ENCODE measurements around the gene OSBPL8. TPM values are rescaled to one million over a fixed set of nuclear protein-coding genes. Genes with fewer than 3 reads are reported as not detected.
"Not testable (repeated sequence)": the region's sequence is repeated elsewhere in the genome, so short reads cannot be mapped to it uniquely, and the experiment has no call there.

Gene OSBPL8
- total RNA-seq, 2 donors from 2014 or later = 25.9 to 32.8 TPM

DNA sequence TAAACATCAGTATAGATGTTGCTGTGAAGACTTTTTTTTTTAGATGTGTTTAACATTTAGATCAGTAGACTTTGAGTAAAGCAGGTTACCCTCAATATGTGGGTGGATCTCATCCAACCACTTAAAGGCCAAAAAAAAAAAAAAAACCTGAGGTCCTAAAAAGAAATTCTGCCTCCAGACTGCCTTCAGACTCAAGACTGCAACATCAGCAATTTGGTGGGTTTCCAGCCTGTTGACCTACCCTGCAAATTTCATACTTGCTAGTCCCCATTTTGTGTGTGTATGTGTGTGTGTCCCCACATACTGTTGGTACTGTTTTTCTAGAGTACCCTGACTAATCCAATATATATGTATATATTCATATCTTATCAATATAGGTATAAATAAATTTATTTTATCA is 55.6 kb downstream of the OSBPL8 start:
- H3K4me1 ChIP-seq = no peaks in the 10 kb centered on the region
- no peak for DNase-seq
- no peak overlapping the region for H3K4me3 ChIP-seq
- H3K9me3 ChIP-seq = no peaks in the 10 kb centered on the region
- H3K27ac ChIP-seq = no peak overlapping the region
- TF ChIP-seq, protein P1, sequence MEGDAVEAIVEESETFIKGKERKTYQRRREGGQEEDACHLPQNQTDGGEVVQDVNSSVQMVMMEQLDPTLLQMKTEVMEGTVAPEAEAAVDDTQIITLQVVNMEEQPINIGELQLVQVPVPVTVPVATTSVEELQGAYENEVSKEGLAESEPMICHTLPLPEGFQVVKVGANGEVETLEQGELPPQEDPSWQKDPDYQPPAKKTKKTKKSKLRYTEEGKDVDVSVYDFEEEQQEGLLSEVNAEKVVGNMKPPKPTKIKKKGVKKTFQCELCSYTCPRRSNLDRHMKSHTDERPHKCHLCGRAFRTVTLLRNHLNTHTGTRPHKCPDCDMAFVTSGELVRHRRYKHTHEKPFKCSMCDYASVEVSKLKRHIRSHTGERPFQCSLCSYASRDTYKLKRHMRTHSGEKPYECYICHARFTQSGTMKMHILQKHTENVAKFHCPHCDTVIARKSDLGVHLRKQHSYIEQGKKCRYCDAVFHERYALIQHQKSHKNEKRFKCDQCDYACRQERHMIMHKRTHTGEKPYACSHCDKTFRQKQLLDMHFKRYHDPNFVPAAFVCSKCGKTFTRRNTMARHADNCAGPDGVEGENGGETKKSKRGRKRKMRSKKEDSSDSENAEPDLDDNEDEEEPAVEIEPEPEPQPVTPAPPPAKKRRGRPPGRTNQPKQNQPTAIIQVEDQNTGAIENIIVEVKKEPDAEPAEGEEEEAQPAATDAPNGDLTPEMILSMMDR (IDR thresholded peaks at IDR 0.05) = no peak
- H3K9ac ChIP-seq (ENCODE audit: low read depth in 2 of 2, low read length in 2 of 2) = no peak overlapping the region
- no peaks in the 10 kb centered on the region for H3K27me3 ChIP-seq
- intact Hi-C loops (cut with DNase I) = no loop called here
- no peaks in the 10 kb centered on the region for H3K36me3 ChIP-seq

- no peaks in the 10 kb centered on the region for H3K36me3 ChIP-seq
- no peaks in the 10 kb centered on the region for H3K4me1 ChIP-seq
- intact Hi-C loops (cut with DNase I) = no loop called here
- no peak for DNase-seq
- TF ChIP-seq, protein P1 (IDR thresholded peaks at IDR 0.05) = no peak
- no peak overlapping the region for H3K9ac ChIP-seq (ENCODE audit: low read depth in 2 of 2, low read length in 2 of 2)
- H3K9me3 ChIP-seq = no peaks in the 10 kb centered on the region
- no peaks in the 10 kb centered on the region for H3K27me3 ChIP-seq
- H3K4me3 ChIP-seq = no peak overlapping the region
- H3K27ac ChIP-seq = no peak overlapping the region
These were observed 58.2 kb downstream of the OSBPL8 start for GRCh38 chr12:76501390-76501789.

DNA sequence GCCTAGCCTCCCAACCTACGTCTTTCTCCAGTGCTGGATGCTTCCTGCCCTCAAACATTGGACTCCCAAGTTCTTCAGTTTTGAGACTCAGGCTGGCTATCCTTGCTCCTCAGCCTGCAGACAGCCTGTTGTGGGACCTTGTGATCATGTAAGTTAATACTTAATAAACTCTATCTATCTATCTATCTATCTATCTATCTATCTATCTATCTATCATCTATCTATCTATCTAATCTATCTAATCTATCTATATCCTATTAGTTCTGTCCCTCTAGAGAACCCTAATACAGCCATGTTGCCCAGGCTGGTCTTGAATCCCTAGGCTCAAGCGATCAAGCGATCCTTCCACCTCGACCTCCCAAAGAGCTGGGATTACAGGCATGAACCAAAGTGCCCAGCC is 60.4 kb downstream of the OSBPL8 start:
- intact Hi-C loops (cut with DNase I) = not testable (repeated sequence)

DNA sequence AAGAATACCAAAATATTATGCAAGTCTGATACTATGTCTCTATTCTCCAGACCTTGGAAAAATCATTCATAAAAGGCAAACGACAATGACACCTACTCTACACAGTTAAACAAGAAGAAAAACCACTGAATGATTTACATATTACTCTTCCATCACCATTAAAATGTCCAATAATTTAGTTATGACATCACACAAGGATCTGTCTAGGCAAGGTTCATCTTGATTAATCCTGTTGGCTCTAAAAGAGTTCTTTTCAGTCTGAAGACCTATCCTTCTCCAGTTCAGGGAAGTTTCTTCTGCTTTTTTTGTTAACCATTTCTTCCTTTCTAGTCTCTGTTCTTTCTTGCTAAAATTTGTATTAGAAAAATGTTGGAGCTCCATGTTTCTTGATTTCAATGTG is 64.0 kb downstream of the OSBPL8 start:
- TF ChIP-seq, protein P1 (IDR thresholded peaks at IDR 0.05) = no peak
- H3K27ac ChIP-seq = no peak overlapping the region
- H3K36me3 ChIP-seq = no peaks in the 10 kb centered on the region
- H3K4me1 ChIP-seq = no peaks in the 10 kb centered on the region
- intact Hi-C loops (cut with DNase I) = no loop called here
- no peaks in the 10 kb centered on the region for H3K27me3 ChIP-seq
- H3K4me3 ChIP-seq = no peak overlapping the region
- DNase-seq = no peak
- no peaks in the 10 kb centered on the region for H3K9me3 ChIP-seq
- H3K9ac ChIP-seq (ENCODE audit: low read depth in 2 of 2, low read length in 2 of 2) = no peak overlapping the region

More for the DNA sequence above, 60.4 kb downstream of the OSBPL8 start:
- H3K4me3 ChIP-seq; H3K4me1 ChIP-seq; H3K27me3 ChIP-seq; DNase-seq; H3K9ac ChIP-seq (ENCODE audit: low read depth in 2 of 2, low read length in 2 of 2); H3K36me3 ChIP-seq; H3K9me3 ChIP-seq; H3K27ac ChIP-seq: not testable (repeated sequence)

- Histone ChIP-seq H3K4me3 (no peak overlapping the region), H3K9me3 (no peaks in the 10 kb centered on the region), H3K27me3 (no peaks in the 10 kb centered on the region), H3K9ac (ENCODE audit: low read depth in 2 of 2, low read length in 2 of 2) (no peak overlapping the region), H3K27ac (no peak overlapping the region), H3K36me3 (no peaks in the 10 kb centered on the region), H3K4me1 (no peaks in the 10 kb centered on the region)
- intact Hi-C loops (cut with DNase I) = no loop called here
- TF ChIP-seq, protein P1 (IDR thresholded peaks at IDR 0.05) = no peak
- no peak for DNase-seq
These were observed 68.3 kb downstream of the OSBPL8 start for GRCh38 chr12:76491292-76491691.

- no peaks in the 10 kb centered on the region for H3K27me3 ChIP-seq
These were observed 68.8 kb downstream of the OSBPL8 start for GRCh38 chr12:76490763-76491162.

More at GRCh38 chr12:76490763-76491162, 68.8 kb downstream of the OSBPL8 start:
- H3K4me3 ChIP-seq = no peak overlapping the region
- H3K9ac ChIP-seq (ENCODE audit: low read depth in 2 of 2, low read length in 2 of 2) = no peak overlapping the region
- intact Hi-C loops (cut with DNase I) = no loop called here
- H3K36me3 ChIP-seq = no peaks in the 10 kb centered on the region
- no peaks in the 10 kb centered on the region for H3K4me1 ChIP-seq
- no peak overlapping the region for H3K27ac ChIP-seq
- H3K9me3 ChIP-seq = no peaks in the 10 kb centered on the region
- DNase-seq = no peak
- TF ChIP-seq, protein P1 (IDR thresholded peaks at IDR 0.05) = no peak

All from colonic mucosa (tissue), 4 donors.